Activated naive CD8-positive, alpha-beta T cell treated with anti-CD3 and anti-CD28 coated beads, Interleukin-2, amount 50 U/mL, for 24 hours (primary cell): ENCODE measurements around the gene HEG1.

Experiments used
- ATAC-seq: fragments of 150-1000 bp; cut with Tn5 transposase; one replicate; pipeline ENCODE4 v1.10.0; 2021
- DNase-seq: peaks from one replicate; pipeline ENCODE4 v3.0.0; 2021
- H3K27ac Mint-ChIP-seq: one replicate; pipeline ENCODE4 v1.8.0; 2021; ENCODE audit warnings: mild to moderate bottlenecking, mixed read lengths
- H3K27me3 Mint-ChIP-seq: one replicate; pipeline ENCODE4 v1.8.0; 2021; ENCODE audit warnings: mixed read lengths
- H3K36me3 Mint-ChIP-seq: one replicate; pipeline ENCODE4 v1.8.0; 2021; ENCODE audit warnings: low read depth, mixed read lengths
- H3K4me1 Mint-ChIP-seq: one replicate; pipeline ENCODE4 v1.8.0; 2021; ENCODE audit warnings: mixed read lengths
- H3K4me3 Mint-ChIP-seq: one replicate; pipeline ENCODE4 v1.8.0; 2021; ENCODE audit warnings: mild to moderate bottlenecking, moderate library complexity, mixed read lengths
- H3K9me3 Mint-ChIP-seq: one replicate; pipeline ENCODE4 v1.8.0; 2021; ENCODE audit warnings: mixed read lengths

The HEG1 gene

GRCh38 chr3:125045965-125046364, 9.8 kb downstream of the HEG1 start:
- ATAC-seq, result no peak
- Mint-ChIP-seq H3K27ac (no peak overlapping the region), H3K27me3 (no peaks in the 10 kb centered on the region), H3K4me1 (peaks cover 14% of the 10 kb centered on the region), H3K9me3 (no peaks in the 10 kb centered on the region), H3K4me3 (no peak overlapping the region), H3K36me3 (peaks cover 8% of the 10 kb centered on the region)
- no peak for DNase-seq

GRCh38 chr3:125045194-125045593, 10.6 kb downstream of the HEG1 start:
- Mint-ChIP-seq H3K4me3 (no peak overlapping the region), H3K27ac (no peak overlapping the region), H3K36me3 (peaks cover 3% of the 10 kb centered on the region), H3K4me1 (peaks cover 7% of the 10 kb centered on the region), H3K9me3 (no peaks in the 10 kb centered on the region), H3K27me3 (no peaks in the 10 kb centered on the region)
- DNase-seq, result no peak
- ATAC-seq, result no peak

DNA sequence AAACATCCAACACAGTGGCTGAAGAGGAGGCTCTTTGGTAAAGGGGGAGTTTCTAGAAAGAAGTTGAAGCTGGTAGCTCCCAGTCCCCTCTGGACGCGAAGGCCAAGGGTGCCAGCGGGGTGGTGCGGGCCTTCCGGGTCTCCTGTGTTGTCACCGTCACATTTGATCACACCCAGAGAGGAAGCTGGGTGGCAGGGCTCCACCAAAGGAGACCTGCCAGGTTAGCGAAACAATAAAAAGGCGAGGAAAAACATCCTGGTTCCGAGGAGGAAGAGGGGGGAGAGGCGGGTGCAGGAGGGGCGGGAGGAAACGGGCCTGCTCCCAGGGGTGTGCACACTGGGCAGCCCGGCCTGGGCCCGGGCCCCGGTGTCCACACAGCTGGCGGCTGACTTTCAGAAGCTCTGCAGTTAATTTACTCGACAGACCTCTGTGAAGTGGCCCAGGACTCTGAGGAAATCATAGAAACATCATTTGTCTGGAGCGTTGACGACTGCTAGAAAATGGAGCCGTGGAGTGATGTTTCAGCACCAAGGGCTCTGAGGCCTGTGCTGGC, 12.1 kb downstream of the HEG1 start:
- ATAC-seq (no peak), DNase-seq (no peak)
- Mint-ChIP-seq H3K9me3 (no peaks in the 10 kb centered on the region), H3K36me3 (no peaks in the 10 kb centered on the region), H3K27me3 (no peaks in the 10 kb centered on the region), H3K4me3 (no peak overlapping the region), H3K4me1 (peaks cover 6% of the 10 kb centered on the region), H3K27ac (no peak overlapping the region)

DNA sequence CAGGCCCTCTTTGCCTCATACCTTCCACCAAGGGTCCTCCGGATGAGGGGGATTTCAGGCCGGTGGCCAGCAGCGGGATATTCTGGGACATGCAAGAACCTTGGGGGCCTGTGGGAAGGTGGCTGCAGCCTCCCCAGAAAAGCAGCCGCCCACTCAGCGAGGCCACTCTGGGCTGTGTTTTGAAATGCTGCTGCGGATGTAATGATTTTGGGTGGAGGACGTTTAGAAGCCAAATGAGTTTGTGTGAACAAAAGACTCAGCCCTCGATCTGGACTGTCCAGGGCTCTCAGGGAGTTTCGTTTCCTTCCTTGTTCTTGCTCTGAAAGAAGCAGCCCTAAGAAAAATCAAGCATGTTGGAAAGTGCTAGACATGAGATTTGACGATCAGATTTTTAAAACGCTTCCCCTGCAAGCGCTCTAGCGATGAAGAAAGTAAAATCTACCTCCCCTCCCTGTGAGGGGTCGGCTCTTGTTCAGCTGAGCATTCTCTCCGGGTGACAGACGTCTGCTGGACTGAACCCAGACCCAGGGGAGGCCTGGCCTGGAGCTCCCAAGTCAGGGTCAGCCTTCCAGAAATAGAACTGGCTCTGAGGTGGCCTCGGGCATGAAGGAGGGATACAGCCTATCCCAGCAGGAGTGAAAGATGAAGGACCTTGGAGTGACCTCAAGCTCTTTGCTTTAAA, 12.9 kb downstream of the HEG1 start:
- Mint-ChIP-seq H3K27ac (no peak overlapping the region), H3K4me3 (no peak overlapping the region), H3K9me3 (no peaks in the 10 kb centered on the region), H3K4me1 (peaks cover 9% of the 10 kb centered on the region), H3K27me3 (no peaks in the 10 kb centered on the region), H3K36me3 (no peaks in the 10 kb centered on the region)
- no peak for DNase-seq
- ATAC-seq, result no peak

GRCh38 chr3:125039131-125040100, 16.4 kb downstream of the HEG1 start:
- ATAC-seq, result no peak
- Mint-ChIP-seq H3K4me3 (no peak overlapping the region), H3K36me3 (peaks cover 15% of the 10 kb centered on the region), H3K9me3 (peaks cover 22% of the 10 kb centered on the region), H3K27me3 (no peaks in the 10 kb centered on the region), H3K4me1 (peaks cover 34% of the 10 kb centered on the region), H3K27ac (no peak overlapping the region)
- DNase-seq, result no peak

GRCh38 chr3:125037498-125038150, 18.2 kb downstream of the HEG1 start:
- Mint-ChIP-seq H3K4me3 (no peak overlapping the region), H3K9me3 (peaks cover 22% of the 10 kb centered on the region), H3K27ac (no peak overlapping the region), H3K27me3 (no peaks in the 10 kb centered on the region), H3K4me1 (peaks cover 38% of the 10 kb centered on the region), H3K36me3 (peaks cover 16% of the 10 kb centered on the region)
- DNase-seq, result no peak
- peak; percentile 45 for ATAC-seq

DNA sequence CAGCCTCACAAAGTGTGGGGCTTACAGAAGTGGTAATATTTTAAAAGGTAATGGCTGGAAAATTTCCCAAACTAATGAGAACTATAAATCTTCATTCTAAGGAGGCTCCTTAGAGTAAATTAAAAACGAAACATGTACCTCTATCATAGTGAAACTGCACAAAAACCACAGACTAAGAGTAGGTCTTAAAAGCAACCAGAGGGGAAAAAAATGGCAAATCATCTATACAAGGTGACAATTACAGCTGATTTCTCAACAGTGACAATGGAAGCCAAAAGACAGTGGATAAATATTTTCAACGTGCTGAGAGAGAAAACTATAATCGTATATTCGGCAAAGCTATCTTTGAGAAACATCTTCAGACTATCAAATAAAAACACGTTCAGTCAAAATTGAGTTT, 20.6 kb downstream of the HEG1 start:
- H3K36me3 Mint-ChIP-seq, result peaks cover 21% of the 10 kb centered on the region
- H3K9me3 Mint-ChIP-seq, result peaks cover 22% of the 10 kb centered on the region
- DNase-seq, result no peak
- H3K4me1 Mint-ChIP-seq, result peaks cover 42% of the 10 kb centered on the region
- no peaks in the 10 kb centered on the region for H3K27me3 Mint-ChIP-seq
- peak overlapping the region; percentile 53 for H3K27ac Mint-ChIP-seq
- H3K4me3 Mint-ChIP-seq, result no peak overlapping the region
- ATAC-seq, result peak; percentile 81

DNA sequence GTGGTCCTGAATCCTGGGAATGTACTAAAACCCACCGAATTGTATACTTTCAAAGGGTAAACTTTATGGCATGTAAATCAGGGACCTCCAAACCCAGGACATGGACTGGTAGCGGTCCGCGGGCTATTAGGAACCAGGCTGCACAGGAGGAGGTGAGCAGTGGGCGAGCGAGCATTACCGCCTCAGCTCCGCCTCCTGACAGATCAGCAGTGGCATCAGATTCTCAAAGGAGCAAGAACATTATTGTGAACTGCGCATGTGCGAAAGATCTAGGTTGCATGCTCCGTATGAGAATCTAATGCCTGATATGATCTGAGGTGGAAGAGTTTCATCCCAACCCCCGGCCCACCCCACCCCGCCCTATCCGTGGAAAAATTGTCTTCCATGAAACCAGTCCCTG, 22.2 kb downstream of the HEG1 start:
- Mint-ChIP-seq H3K27ac (no peak overlapping the region), H3K4me1 (peaks cover 39% of the 10 kb centered on the region), H3K4me3 (no peak overlapping the region)

DNA sequence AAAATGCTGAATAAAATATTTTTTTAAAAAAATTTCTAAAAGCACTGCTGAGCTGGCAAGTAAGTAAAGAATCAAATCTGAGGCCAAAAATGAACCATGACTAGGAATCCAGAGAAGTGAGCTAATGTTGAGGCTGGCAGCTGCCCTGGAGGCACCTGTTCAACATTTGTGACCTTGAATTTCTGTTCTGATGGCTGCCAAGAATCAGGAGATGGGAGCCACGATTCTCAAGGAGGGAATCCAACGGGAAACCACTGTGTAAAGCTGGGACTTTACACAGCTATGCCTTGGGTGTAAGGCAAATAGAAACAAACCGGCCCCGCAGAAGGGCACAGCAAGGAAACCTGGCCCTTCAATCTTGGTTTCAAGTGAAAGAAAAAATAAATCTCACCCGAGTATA, 22.7 kb downstream of the HEG1 start:
- Mint-ChIP-seq H3K27ac (no peak overlapping the region), H3K4me1 (peaks cover 36% of the 10 kb centered on the region), H3K36me3 (peaks cover 35% of the 10 kb centered on the region), H3K4me3 (no peak overlapping the region), H3K9me3 (peaks cover 22% of the 10 kb centered on the region), H3K27me3 (no peaks in the 10 kb centered on the region)
- DNase-seq (no peak), ATAC-seq (no peak)

More for the DNA sequence above, 22.2 kb downstream of the HEG1 start:
- Mint-ChIP-seq H3K27me3 (no peaks in the 10 kb centered on the region), H3K36me3 (peaks cover 31% of the 10 kb centered on the region), H3K9me3 (peaks cover 22% of the 10 kb centered on the region)
- ATAC-seq (no peak), DNase-seq (no peak)

DNA sequence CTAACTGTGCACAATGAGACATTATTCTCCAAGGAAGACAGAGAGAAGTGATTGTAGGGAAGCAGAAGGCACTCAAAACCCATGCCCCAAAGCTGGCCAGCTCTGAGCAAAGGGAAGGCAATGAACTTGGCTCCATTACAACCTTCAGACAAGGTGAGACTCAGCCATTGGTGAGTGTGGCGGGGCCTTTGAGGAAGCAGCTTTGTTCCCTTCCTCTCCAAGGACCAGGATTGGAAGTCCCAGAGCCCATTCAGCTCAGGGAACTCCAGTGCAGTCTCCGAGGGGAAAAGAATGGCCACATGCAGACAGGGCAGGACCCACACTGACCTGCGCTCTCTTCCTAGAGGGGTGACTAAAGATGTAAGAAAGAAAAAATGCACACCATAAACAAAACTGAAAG, 23.1 kb downstream of the HEG1 start:
- DNase-seq, result no peak
- ATAC-seq, result no peak
- peaks cover 34% of the 10 kb centered on the region for H3K4me1 Mint-ChIP-seq
- H3K4me3 Mint-ChIP-seq, result no peak overlapping the region
- no peak overlapping the region for H3K27ac Mint-ChIP-seq
- peaks cover 22% of the 10 kb centered on the region for H3K9me3 Mint-ChIP-seq
- peaks cover 40% of the 10 kb centered on the region for H3K36me3 Mint-ChIP-seq
- H3K27me3 Mint-ChIP-seq, result no peaks in the 10 kb centered on the region

DNA sequence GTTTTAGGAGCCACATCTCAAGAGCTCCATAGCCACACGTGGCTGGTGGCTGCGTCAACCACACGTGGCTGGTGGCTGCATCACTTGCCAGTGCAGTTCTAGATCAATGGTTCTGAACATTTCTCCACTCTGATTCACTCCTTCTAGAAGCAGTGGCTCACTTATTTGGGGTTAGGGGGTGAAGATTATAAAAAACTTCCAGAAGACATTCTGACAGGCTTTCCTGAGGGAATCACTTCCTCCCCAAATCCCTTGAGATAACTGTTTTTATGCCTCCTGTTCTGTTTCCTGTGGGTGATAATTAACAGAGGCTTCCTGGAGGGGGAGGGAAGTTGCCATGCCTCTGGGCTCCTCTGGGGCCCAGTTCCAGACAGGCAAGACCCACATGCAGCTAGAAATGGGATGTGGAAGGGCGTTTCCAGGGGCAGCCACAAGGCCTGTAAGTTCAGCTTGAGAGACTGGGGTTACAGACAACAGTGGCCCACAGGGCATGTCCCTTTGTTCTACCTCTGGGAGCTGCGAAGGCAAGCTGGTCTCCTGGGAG, 23.6 kb downstream of the HEG1 start:
- H3K4me3 Mint-ChIP-seq, result no peak overlapping the region
- H3K36me3 Mint-ChIP-seq, result peaks cover 45% of the 10 kb centered on the region
- H3K4me1 Mint-ChIP-seq, result peaks cover 29% of the 10 kb centered on the region
- H3K9me3 Mint-ChIP-seq, result peaks cover 22% of the 10 kb centered on the region
- no peak for DNase-seq
- H3K27ac Mint-ChIP-seq, result no peak overlapping the region
- H3K27me3 Mint-ChIP-seq, result no peaks in the 10 kb centered on the region
- ATAC-seq, result no peak

DNA sequence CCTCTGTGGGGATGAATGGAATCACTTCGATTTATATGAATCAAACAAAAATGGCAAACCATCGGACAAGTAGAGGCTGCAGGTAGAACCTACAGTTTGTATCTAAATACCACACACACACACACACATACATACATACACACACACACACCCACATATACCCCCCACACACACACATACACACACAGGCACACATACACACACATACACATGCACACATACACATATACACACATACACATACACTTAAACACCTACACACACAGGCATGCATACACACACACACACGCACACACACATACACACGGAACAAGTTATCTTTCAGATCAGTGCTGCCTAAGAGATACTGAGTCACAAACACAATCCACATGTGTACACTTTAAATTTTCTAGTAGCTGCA, 24.3 kb downstream of the HEG1 start:
- H3K27me3 Mint-ChIP-seq, result no peaks in the 10 kb centered on the region
- H3K9me3 Mint-ChIP-seq, result peaks cover 18% of the 10 kb centered on the region

DNA sequence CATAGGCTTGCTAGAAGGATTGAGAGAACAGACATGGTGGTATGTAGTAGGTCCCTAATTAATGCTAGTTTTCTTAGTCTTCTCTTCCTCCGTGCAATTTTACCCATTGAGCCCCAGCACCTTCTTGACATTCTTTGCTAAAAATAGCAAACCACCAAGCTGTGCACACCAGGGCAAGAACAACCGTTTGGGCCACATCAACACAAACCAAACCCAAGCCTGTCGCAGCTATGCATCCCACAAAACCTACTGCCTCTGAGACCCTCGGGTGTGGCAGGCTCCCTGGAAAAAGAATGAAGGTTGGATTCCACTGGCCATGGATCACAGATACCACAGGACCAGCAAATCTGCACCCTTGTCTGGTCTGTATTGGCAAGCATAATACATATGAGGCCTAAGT, 27.1 kb downstream of the HEG1 start:
- no peak overlapping the region for H3K4me3 Mint-ChIP-seq
- H3K27me3 Mint-ChIP-seq, result no peaks in the 10 kb centered on the region
- no peak for ATAC-seq
- H3K9me3 Mint-ChIP-seq, result no peaks in the 10 kb centered on the region
- H3K36me3 Mint-ChIP-seq, result peaks cover 62% of the 10 kb centered on the region
- peaks cover 23% of the 10 kb centered on the region for H3K4me1 Mint-ChIP-seq
- no peak overlapping the region for H3K27ac Mint-ChIP-seq
- no peak for DNase-seq

More for the DNA sequence above, 24.3 kb downstream of the HEG1 start:
- H3K4me3 Mint-ChIP-seq, result no peak overlapping the region
- no peak overlapping the region for H3K27ac Mint-ChIP-seq
- ATAC-seq, result no peak
- DNase-seq, result no peak
- peaks cover 47% of the 10 kb centered on the region for H3K36me3 Mint-ChIP-seq
- peaks cover 25% of the 10 kb centered on the region for H3K4me1 Mint-ChIP-seq

DNA sequence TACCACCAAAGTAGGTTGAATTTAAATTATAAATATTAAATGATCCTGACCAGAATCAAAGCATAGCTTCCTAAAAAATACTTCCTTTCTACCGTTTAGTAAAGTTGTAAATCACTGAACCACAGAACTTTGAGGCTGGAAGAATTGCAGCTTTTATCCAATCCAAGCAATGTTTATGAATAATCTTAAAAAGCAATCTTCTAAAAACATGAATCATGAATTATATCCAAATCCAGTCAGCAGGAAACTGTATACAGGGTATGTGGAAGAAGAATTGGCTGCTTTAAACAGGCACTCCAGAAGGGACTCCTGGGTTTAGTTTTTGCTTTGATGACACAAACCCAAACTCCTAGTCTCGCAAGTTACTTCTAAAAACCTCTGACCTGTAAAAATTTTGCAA, 30.2 kb downstream of the HEG1 start:
- peaks cover 27% of the 10 kb centered on the region for H3K4me1 Mint-ChIP-seq
- no peak overlapping the region for H3K27ac Mint-ChIP-seq
- H3K36me3 Mint-ChIP-seq, result peaks cover 69% of the 10 kb centered on the region
- no peak for ATAC-seq
- H3K9me3 Mint-ChIP-seq, result no peaks in the 10 kb centered on the region
- no peak overlapping the region for H3K4me3 Mint-ChIP-seq
- DNase-seq, result no peak
- H3K27me3 Mint-ChIP-seq, result no peaks in the 10 kb centered on the region
